Measurements from ENCODE around the gene MICU2. TPM values are rescaled to one million over a fixed set of nuclear protein-coding genes. Genes with fewer than 3 reads are reported as not detected.

Gene MICU2
- total and polyA plus RNA-seq, 2 of the 13 experiments (the other 11 are each of a cell fraction or from before 2014, with no cell fraction given) = 31.7 to 42.4 TPM

GRCh38 chr13:21516805-21517204 is 87.2 kb downstream of the MICU2 start:
- H3K9me3 ChIP-seq (ENCODE audit: low read length) = no peaks in the 10 kb centered on the region
- H3K27me3 ChIP-seq (ENCODE audit: control insufficient read depth in 1 of 2, insufficient read depth in 2 of 2, low read length in 2 of 2) = no peaks in the 10 kb centered on the region
- no peaks in the 10 kb centered on the region for H3K79me2 ChIP-seq (ENCODE audit: insufficient read depth, low read length)
- TF ChIP-seq PAX8 (CRISPR knock-in tag; IDR thresholded peaks at IDR 0.05; ENCODE audit: borderline replicate concordance) (no peak), ELF3 (CRISPR knock-in tag; IDR thresholded peaks at IDR 0.05) (no peak), ZNF678 (CRISPR knock-in tag; IDR thresholded peaks at IDR 0.05) (no peak), ZNF142 (CRISPR knock-in tag; IDR thresholded peaks at IDR 0.05) (no peak), HNRNPL (IDR thresholded peaks at IDR 0.05; ENCODE audit: low read depth, low read length) (no peak), KLF16 (CRISPR knock-in tag; IDR thresholded peaks at IDR 0.05) (no peak), TRIM22 (IDR thresholded peaks at IDR 0.05) (no peak), ZNF639 (CRISPR knock-in tag; conservative IDR thresholded peaks at IDR 0.05) (no peak), RARA (CRISPR knock-in tag; IDR thresholded peaks at IDR 0.05) (no peak), ZFAT (CRISPR knock-in tag; conservative IDR thresholded peaks at IDR 0.05) (no peak), NR3C1 (CRISPR knock-in tag; IDR thresholded peaks at IDR 0.05) (no peak), PHF5A (CRISPR knock-in tag; IDR thresholded peaks at IDR 0.05; ENCODE audit: low read depth, unreplicated experiment) (no peak), ESRRA (CRISPR knock-in tag; IDR thresholded peaks at IDR 0.05; ENCODE audit: low read depth) (no peak), FOXP1 (IDR thresholded peaks at IDR 0.05) (no peak), FOXP1 (CRISPR knock-in tag; IDR thresholded peaks at IDR 0.05) (no peak), KAT7 (CRISPR knock-in tag; IDR thresholded peaks at IDR 0.05; ENCODE audit: borderline replicate concordance) (no peak), SNAI1 (CRISPR knock-in tag; IDR thresholded peaks at IDR 0.05; ENCODE audit: borderline replicate concordance) (no peak)
- no peak overlapping the region for H3K9ac ChIP-seq (ENCODE audit: insufficient read depth, low read depth, low read length)
- no peak for ATAC-seq
- H3K36me3 ChIP-seq (replicated peaks in 1 of 2; ENCODE audit: control insufficient read depth in 1 of 2, insufficient read depth in 2 of 2, low read length in 2 of 2) = peaks cover 2 to 19% of the 10 kb centered on the region in 2 experiments; a peak in 3 of 5 replicates
- H3K27ac ChIP-seq (ENCODE audit: extremely low read length, insufficient read depth, low read length) = no peak overlapping the region
- no peaks in the 10 kb centered on the region for H3K4me1 ChIP-seq (ENCODE audit: insufficient read depth, low read length)
- no peak for DNase-seq (ENCODE audit: low spot score)
- no TSS peak for BruUV-seq (replicated peaks)
- CTCF ChIA-PET (ENCODE audit: low intra/inter-chr PET ratio, low total read pairs) = no interaction called here
- H3K4me2 ChIP-seq (ENCODE audit: low read depth, low read length) = no peak overlapping the region
- H2AFZ ChIP-seq (ENCODE audit: low read length) = no peak overlapping the region
- no peak for FAIRE-seq
- H4K20me1 ChIP-seq (ENCODE audit: insufficient read depth, low read length) = no peaks in the 10 kb centered on the region
- WGBS (ENCODE audit: low lambda C conversion rate) = 93% methylated on average over 2 of the region's 2 CpGs
- intact Hi-C loops (cut with micrococcal nuclease; ENCODE audit: unreplicated experiment) (no loop called here), in situ Hi-C loops (cut with HindIII; ENCODE audit: extremely low pct_ligation_motif_present, low pct_unique_long_range_greater_than_20kb) (no loop called here)
- H3K4me3 ChIP-seq (replicated peaks in 1 of 3; ENCODE audit: insufficient read depth in 1 of 3, low read depth in 2 of 3, low read length in 3 of 3) = no peak overlapping the region
- POLR2A ChIA-PET = no interaction called here

All from HepG2 (cell line).